ENCODE results near the gene CYP26C1. TPM values are rescaled to one million over a fixed set of nuclear protein-coding genes. Genes with fewer than 3 reads are reported as not detected.

The CYP26C1 gene
- total RNA-seq, 2 experiments from 2014 or later = 0.15 to 0.19 TPM

DNA sequence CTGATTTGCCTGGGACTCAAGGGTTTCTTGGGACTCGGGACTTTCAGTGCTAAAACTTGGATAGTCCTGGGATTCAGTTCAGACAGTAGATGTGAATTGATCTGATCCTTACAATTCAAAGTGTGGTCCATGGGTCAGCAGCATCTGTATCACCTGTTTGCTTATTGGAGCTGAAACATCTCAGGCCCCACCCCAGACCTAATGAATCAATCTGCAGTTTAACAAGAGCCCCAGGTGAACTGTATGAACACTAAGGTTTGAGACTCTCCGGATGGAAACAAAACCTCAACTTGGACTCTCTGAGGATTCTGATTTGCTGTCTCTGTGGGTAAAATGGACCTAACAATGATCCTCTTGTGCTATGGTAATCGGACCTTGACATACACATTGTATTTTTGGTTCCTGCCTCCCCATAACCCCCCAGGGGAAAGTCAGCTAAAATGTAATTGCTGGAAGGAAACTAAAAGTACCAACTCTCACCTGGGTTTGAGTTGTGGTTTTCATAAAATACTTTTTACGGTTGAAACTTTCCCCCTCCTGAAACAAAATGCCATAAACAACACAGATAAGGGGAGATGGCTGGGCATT, 24.8 kb downstream of the CYP26C1 start:
- BruUV-seq (replicated peaks) = no TSS peak
- no peak overlapping the region for H3K4me3 ChIP-seq (ENCODE audit: low read depth, low read length, poor library complexity, severe bottlenecking)
- no peak for TF ChIP-seq EZH2phosphoT487 (IDR thresholded peaks at IDR 0.05; ENCODE audit: borderline replicate concordance, low read depth, low read length)
- TF ChIP-seq, protein P1, sequence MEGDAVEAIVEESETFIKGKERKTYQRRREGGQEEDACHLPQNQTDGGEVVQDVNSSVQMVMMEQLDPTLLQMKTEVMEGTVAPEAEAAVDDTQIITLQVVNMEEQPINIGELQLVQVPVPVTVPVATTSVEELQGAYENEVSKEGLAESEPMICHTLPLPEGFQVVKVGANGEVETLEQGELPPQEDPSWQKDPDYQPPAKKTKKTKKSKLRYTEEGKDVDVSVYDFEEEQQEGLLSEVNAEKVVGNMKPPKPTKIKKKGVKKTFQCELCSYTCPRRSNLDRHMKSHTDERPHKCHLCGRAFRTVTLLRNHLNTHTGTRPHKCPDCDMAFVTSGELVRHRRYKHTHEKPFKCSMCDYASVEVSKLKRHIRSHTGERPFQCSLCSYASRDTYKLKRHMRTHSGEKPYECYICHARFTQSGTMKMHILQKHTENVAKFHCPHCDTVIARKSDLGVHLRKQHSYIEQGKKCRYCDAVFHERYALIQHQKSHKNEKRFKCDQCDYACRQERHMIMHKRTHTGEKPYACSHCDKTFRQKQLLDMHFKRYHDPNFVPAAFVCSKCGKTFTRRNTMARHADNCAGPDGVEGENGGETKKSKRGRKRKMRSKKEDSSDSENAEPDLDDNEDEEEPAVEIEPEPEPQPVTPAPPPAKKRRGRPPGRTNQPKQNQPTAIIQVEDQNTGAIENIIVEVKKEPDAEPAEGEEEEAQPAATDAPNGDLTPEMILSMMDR (conservative IDR thresholded peaks at IDR 0.05; ENCODE audit: low read length) = no peak
- H3K79me2 ChIP-seq (ENCODE audit: insufficient read depth, low read depth, low read length) = no peaks in the 10 kb centered on the region
- H3K9me2 ChIP-seq (ENCODE audit: insufficient read depth, low read length) = no peaks in the 10 kb centered on the region
- POLR2A ChIA-PET = no interaction called here
- no peaks in the 10 kb centered on the region for H4K20me1 ChIP-seq (ENCODE audit: insufficient read depth, low read length)
- H3K4me1 ChIP-seq (ENCODE audit: insufficient read depth, low read length, poor library complexity, severe bottlenecking) = no peaks in the 10 kb centered on the region
- no peak overlapping the region for H3K27ac ChIP-seq (ENCODE audit: low read depth, low read length, poor library complexity, severe bottlenecking)
- intact Hi-C loops (cut with micrococcal nuclease; ENCODE audit: unreplicated experiment) = no loop called here
- H2AFZ ChIP-seq (ENCODE audit: low read length) = no peak overlapping the region
- no peak overlapping the region for H3K4me2 ChIP-seq (ENCODE audit: low read length)
- no peak for DNase-seq (ENCODE audit: low spot score)
- CTCF ChIA-PET (ENCODE audit: unreplicated experiment) = no interaction called here
- no peaks in the 10 kb centered on the region for H3K36me3 ChIP-seq (ENCODE audit: insufficient read depth, low read length)
- no peaks in the 10 kb centered on the region for H3K9me3 ChIP-seq (ENCODE audit: low read length)

DNA sequence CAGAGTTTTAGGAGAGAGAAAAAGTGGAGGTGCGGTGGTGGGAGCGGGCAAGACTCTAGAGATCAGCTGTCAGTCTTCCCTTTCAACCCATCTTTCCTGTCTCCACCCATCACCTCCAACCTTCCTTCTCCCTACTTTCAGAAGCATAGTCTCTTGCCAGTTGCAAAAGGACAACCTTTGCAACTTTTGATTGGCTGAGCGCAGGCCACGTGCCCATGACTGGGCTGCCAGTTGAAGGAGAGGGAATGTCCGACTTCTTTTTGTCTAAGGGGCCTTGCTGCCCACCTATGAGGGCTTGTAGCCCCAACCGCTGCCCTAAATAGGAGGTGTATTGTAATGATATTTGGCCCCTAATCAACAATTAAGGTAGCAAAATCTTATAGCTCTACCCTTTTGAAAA, 25.7 kb downstream of the CYP26C1 start:
- H3K27ac ChIP-seq (ENCODE audit: low read depth, low read length, poor library complexity, severe bottlenecking) = no peak overlapping the region
- H3K79me2 ChIP-seq (ENCODE audit: insufficient read depth, low read depth, low read length) = no peaks in the 10 kb centered on the region
- no peaks in the 10 kb centered on the region for H3K4me1 ChIP-seq (ENCODE audit: insufficient read depth, low read length, poor library complexity, severe bottlenecking)
- POLR2A ChIA-PET = no interaction called here
- H3K9me2 ChIP-seq (ENCODE audit: insufficient read depth, low read length) = no peaks in the 10 kb centered on the region
- intact Hi-C loops (cut with micrococcal nuclease; ENCODE audit: unreplicated experiment) = no loop called here
- no peaks in the 10 kb centered on the region for H3K9me3 ChIP-seq (ENCODE audit: low read length)
- H2AFZ ChIP-seq (ENCODE audit: low read length) = no peak overlapping the region
- BruUV-seq (replicated peaks) = no TSS peak
- H3K4me3 ChIP-seq (ENCODE audit: low read depth, low read length, poor library complexity, severe bottlenecking) = no peak overlapping the region
- H4K20me1 ChIP-seq (ENCODE audit: insufficient read depth, low read length) = no peaks in the 10 kb centered on the region
- H3K4me2 ChIP-seq (ENCODE audit: low read length) = no peak overlapping the region
- CTCF ChIA-PET (ENCODE audit: unreplicated experiment) = no interaction called here
- no peak for DNase-seq (ENCODE audit: low spot score)
- no peaks in the 10 kb centered on the region for H3K36me3 ChIP-seq (ENCODE audit: insufficient read depth, low read length)
- TF ChIP-seq, protein P1 (conservative IDR thresholded peaks at IDR 0.05; ENCODE audit: low read length) = no peak
- no peak for TF ChIP-seq EZH2phosphoT487 (IDR thresholded peaks at IDR 0.05; ENCODE audit: borderline replicate concordance, low read depth, low read length)

DNA sequence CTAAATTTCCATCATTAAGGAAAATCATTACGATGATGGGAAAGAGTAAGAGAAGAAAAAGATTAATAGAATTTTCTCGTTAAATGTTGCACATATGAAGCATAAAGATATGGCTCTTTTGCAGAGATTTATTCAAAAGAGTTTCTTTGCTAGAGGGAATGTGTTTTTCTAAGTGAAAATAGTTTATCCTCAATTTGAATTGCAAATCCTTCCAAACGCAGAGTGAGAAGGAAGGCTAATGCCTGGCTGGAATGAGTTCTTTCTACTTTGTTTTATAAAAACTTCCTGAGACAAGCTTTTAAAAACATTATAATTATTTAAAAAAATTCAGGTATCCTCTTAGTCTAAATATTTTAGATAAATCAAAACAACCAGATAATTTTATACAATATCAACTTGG, 27.2 kb downstream of the CYP26C1 start:
- Histone ChIP-seq H3K27ac (ENCODE audit: low read depth, low read length, poor library complexity, severe bottlenecking) (no peak overlapping the region), H3K4me1 (ENCODE audit: insufficient read depth, low read length, poor library complexity, severe bottlenecking) (no peaks in the 10 kb centered on the region), H3K9me2 (ENCODE audit: insufficient read depth, low read length) (no peaks in the 10 kb centered on the region), H3K36me3 (ENCODE audit: insufficient read depth, low read length) (no peaks in the 10 kb centered on the region), H2AFZ (ENCODE audit: low read length) (no peak overlapping the region), H3K9me3 (ENCODE audit: low read length) (no peaks in the 10 kb centered on the region), H3K79me2 (ENCODE audit: insufficient read depth, low read depth, low read length) (no peaks in the 10 kb centered on the region), H3K4me2 (ENCODE audit: low read length) (no peak overlapping the region), H3K4me3 (ENCODE audit: low read depth, low read length, poor library complexity, severe bottlenecking) (no peak overlapping the region), H4K20me1 (ENCODE audit: insufficient read depth, low read length) (no peaks in the 10 kb centered on the region)
- ChIA-PET CTCF (ENCODE audit: unreplicated experiment) (no interaction called here), POLR2A (interaction anchor here (0.7 to 1.1 kb wide), 3 partner anchors 18 to 1037 kb away, joined by 3 read pairs; no protein-coding TSS in a partner anchor)
- TF ChIP-seq, protein P1 (conservative IDR thresholded peaks at IDR 0.05; ENCODE audit: low read length) = no peak
- no peak for TF ChIP-seq EZH2phosphoT487 (IDR thresholded peaks at IDR 0.05; ENCODE audit: borderline replicate concordance, low read depth, low read length)
- BruUV-seq (replicated peaks) = no TSS peak
- intact Hi-C loops (cut with micrococcal nuclease; ENCODE audit: unreplicated experiment) = no loop called here
- DNase-seq (ENCODE audit: low spot score) = no peak

Data from OCI-LY7 (cell line).